ENCODE data around the gene ZBTB7C. TPM values are rescaled to one million over a fixed set of nuclear protein-coding genes. Genes with fewer than 3 reads are reported as not detected.

The ZBTB7C gene
- total and polyA plus RNA-seq, 2 of the 4 experiments (the other 2 are of a cell fraction) = not detected

- Histone ChIP-seq H2AK5ac (ENCODE audit: low read depth, low read length) (no peak overlapping the region), H2BK5ac (ENCODE audit: low read depth, low read length, poor library complexity, severe bottlenecking) (no peak overlapping the region), H3K4me3 (ENCODE audit: insufficient read depth, low read depth, low read length) (no peak overlapping the region), H4K91ac (ENCODE audit: insufficient read depth, low read depth, low read length) (no peak overlapping the region), H2BK20ac (ENCODE audit: low read depth, low read length) (no peak overlapping the region), H3K9me3 (ENCODE audit: control insufficient read depth, insufficient read depth, low read length) (no peaks in the 10 kb centered on the region), H3K9ac (ENCODE audit: low read depth, low read length) (no peak overlapping the region), H2AK9ac (replicated peaks; ENCODE audit: low read depth, low read length, poor library complexity) (no peak overlapping the region), H3K4me1 (ENCODE audit: control insufficient read depth, insufficient read depth, low read length) (no peaks in the 10 kb centered on the region), H3K79me1 (ENCODE audit: low read depth in 1 of 2, low read length in 2 of 2) (no peaks in the 10 kb centered on the region), H4K5ac (ENCODE audit: low read depth, low read length) (no peak overlapping the region), H2BK120ac (ENCODE audit: low read depth, low read length) (no peak overlapping the region), H3K56ac (ENCODE audit: extremely low read depth, insufficient read depth, low read length) (no peak overlapping the region), H2BK15ac (ENCODE audit: low read depth, low read length) (no peak overlapping the region), H2AFZ (replicated peaks; ENCODE audit: low read length, poor library complexity) (no peak overlapping the region), H3K23ac (ENCODE audit: low read depth, low read length) (no peak overlapping the region), H3K4me2 (ENCODE audit: low read depth, low read length) (no peak overlapping the region), H3K36me3 (ENCODE audit: control insufficient read depth, insufficient read depth, low read length) (no peaks in the 10 kb centered on the region), H3K14ac (replicated peaks; ENCODE audit: low read depth, low read length) (no peak overlapping the region), H3K9me1 (ENCODE audit: insufficient read depth, low read length) (no peaks in the 10 kb centered on the region), H4K8ac (ENCODE audit: low read depth in 2 of 2, low read length in 2 of 2) (no peak overlapping the region), H3K27me3 (ENCODE audit: control insufficient read depth, insufficient read depth, low read length) (peaks cover 3% of the 10 kb centered on the region), H3K4ac (ENCODE audit: low read depth, low read length) (no peak overlapping the region), H4K20me1 (ENCODE audit: insufficient read depth, low read length) (no peaks in the 10 kb centered on the region), H3K27ac (ENCODE audit: insufficient read depth, low read length) (no peak overlapping the region), H3K18ac (ENCODE audit: low read depth, low read length) (no peak overlapping the region)
- ChIA-PET POLR2A (ENCODE audit: unreplicated experiment) (no interaction called here), CTCF (no interaction called here)
- no peak for TF ChIP-seq SMC3 (IDR thresholded peaks at IDR 0.05; ENCODE audit: low read depth, low read length)
- no peak for TF ChIP-seq BHLHE40 (IDR thresholded peaks at IDR 0.05; ENCODE audit: low read depth, low read length)
- no peak for TF ChIP-seq CEBPB (IDR thresholded peaks at IDR 0.05; ENCODE audit: low read depth, low read length)
- TF ChIP-seq CTCF (conservative IDR thresholded peaks at IDR 0.05; ENCODE audit: low read depth, low read length) = no peak
- TF ChIP-seq RAD21 (IDR thresholded peaks at IDR 0.05; ENCODE audit: low read length) = no peak
- TF ChIP-seq ELK1 (IDR thresholded peaks at IDR 0.05; ENCODE audit: borderline replicate concordance, low read depth, low read length) = no peak
- TF ChIP-seq RCOR1 (IDR thresholded peaks at IDR 0.05; ENCODE audit: insufficient replicate concordance, low read length) = no peak
- TF ChIP-seq CHD1 (IDR thresholded peaks at IDR 0.05; ENCODE audit: low read depth, low read length) = no peak
- TF ChIP-seq FOS (IDR thresholded peaks at IDR 0.05; ENCODE audit: low read depth, low read length) = no peak
- TF ChIP-seq MAZ (IDR thresholded peaks at IDR 0.05; ENCODE audit: borderline replicate concordance, low read depth, low read length) = no peak
- no peak for TF ChIP-seq MXI1 (IDR thresholded peaks at IDR 0.05; ENCODE audit: borderline replicate concordance, low read depth, low read length)
- TF ChIP-seq NFE2L2 (IDR thresholded peaks at IDR 0.05; ENCODE audit: low read depth, low read length) = no peak
- no peak for TF ChIP-seq USF2 (IDR thresholded peaks at IDR 0.05; ENCODE audit: low read depth, low read length)
- no peak for TF ChIP-seq POLR2A (IDR thresholded peaks at IDR 0.05; ENCODE audit: low read depth, low read length)
- no peak for TF ChIP-seq RFX5 (IDR thresholded peaks at IDR 0.05; ENCODE audit: low read depth, low read length)
- no peak for TF ChIP-seq MAFK (IDR thresholded peaks at IDR 0.05; ENCODE audit: low read depth, low read length)
- no peak for ATAC-seq (ENCODE audit: low read depth)
- no peak for DNase-seq
- BruUV-seq (replicated peaks) = no TSS peak
- dilution Hi-C loops (cut with HindIII; ENCODE audit: low sequenced_read_pairs, unreplicated experiment) = no loop called here
- intact Hi-C loops (cut with micrococcal nuclease) = no loop called here
- 20% methylated on average over 4 of the region's 8 CpGs; no CpG with 5 or more reads in 1 of the 2 experiments for WGBS, 2 experiments (ENCODE audit: extremely low coverage in 2 of 2, insufficient read length in 1 of 2)
- in situ Hi-C loops (cut with MboI; ENCODE audit: low sequenced_read_pairs) = no loop called here
These were observed 309.6 kb downstream of the ZBTB7C start for GRCh38 chr18:48099481-48100164.
